GM12801 (cell line): ENCODE measurements around the gene TBL1XR1.

Experiments used
- TF ChIP-seq, protein P1 (sequence below): IDR thresholded peaks from one replicate; pipeline ENCODE4 v1.5.1; 2011; ENCODE audit warnings: control low read depth; ENCODE audit not compliant: insufficient read length; ENCODE audit errors: extremely low read depth

The TBL1XR1 gene

DNA sequence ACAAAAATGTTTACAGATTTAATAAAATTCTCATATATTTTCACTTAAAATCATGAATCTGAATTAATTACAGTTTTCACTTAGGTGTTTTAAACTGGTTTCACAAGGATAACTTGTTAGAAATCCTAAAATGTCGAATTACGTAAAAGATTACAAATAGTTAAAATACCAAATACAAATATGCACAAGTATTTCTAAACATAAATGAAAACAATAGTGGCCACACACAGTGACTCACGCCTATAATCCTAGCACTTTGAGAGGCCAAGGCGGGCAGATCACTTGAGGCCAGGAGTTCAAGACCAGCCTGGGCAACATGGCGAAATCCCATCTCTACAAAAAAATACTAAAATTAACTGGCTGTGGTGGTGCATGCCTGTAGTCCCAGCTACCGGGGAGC, 10.9 kb upstream of the TBL1XR1 start:
- TF ChIP-seq, protein P1, sequence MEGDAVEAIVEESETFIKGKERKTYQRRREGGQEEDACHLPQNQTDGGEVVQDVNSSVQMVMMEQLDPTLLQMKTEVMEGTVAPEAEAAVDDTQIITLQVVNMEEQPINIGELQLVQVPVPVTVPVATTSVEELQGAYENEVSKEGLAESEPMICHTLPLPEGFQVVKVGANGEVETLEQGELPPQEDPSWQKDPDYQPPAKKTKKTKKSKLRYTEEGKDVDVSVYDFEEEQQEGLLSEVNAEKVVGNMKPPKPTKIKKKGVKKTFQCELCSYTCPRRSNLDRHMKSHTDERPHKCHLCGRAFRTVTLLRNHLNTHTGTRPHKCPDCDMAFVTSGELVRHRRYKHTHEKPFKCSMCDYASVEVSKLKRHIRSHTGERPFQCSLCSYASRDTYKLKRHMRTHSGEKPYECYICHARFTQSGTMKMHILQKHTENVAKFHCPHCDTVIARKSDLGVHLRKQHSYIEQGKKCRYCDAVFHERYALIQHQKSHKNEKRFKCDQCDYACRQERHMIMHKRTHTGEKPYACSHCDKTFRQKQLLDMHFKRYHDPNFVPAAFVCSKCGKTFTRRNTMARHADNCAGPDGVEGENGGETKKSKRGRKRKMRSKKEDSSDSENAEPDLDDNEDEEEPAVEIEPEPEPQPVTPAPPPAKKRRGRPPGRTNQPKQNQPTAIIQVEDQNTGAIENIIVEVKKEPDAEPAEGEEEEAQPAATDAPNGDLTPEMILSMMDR, result no peak

DNA sequence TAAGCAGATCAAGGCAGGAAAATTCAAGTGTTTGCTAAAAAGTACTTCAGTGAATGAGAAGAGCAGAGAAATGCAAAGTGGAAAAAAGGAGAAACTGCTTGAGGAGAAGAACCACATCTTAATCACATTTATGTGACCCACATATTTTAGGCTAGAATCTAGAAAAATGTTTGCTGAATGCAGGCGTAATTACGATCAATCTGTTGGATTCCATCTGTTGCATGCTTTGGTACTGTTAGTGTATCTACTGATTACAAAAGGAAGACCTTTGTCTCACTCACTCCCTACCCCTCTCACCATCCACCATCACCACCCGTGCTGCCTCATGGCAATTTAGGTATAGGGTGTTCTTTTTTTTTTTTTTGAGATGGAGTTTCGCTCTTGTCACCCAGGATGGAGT, 9.7 kb upstream of the TBL1XR1 start:
- TF ChIP-seq, protein P1, result no peak

- TF ChIP-seq, protein P1, result no peak
Measured at GRCh38 chr3:177203689-177204395, 6.6 kb upstream of the TBL1XR1 start.

DNA sequence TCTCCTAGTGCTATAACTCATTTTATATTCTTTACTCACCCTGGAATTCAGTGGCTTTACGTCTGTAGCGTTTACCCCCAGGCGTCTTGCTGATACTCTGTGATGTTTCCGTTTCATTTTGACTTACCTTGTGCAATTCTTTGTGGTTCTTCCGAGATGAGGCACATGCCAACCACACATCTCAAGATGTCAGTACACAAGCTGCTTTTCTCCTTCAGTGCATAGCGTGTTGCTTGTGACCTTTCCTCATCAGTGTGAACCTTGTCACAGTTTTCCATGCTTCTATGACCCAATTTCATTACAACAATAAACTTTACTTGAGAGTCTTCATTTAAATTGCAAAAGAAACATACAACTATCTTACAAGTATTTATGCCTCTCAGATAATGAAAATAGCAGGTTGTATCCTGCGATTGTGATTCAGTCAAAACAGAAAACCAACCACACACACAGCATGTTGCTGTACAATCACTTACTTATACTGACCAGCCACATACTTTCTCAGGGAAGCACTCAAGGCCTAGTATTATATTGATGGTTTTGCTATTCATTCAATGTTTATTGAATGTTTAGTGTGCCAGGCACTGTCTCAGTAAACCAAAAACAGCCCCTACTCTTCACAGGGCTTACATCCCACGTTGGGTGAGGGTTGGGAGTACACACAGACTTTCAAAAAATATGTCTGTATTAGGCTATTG, 4.6 kb upstream of the TBL1XR1 start:
- TF ChIP-seq, protein P1, result no peak

DNA sequence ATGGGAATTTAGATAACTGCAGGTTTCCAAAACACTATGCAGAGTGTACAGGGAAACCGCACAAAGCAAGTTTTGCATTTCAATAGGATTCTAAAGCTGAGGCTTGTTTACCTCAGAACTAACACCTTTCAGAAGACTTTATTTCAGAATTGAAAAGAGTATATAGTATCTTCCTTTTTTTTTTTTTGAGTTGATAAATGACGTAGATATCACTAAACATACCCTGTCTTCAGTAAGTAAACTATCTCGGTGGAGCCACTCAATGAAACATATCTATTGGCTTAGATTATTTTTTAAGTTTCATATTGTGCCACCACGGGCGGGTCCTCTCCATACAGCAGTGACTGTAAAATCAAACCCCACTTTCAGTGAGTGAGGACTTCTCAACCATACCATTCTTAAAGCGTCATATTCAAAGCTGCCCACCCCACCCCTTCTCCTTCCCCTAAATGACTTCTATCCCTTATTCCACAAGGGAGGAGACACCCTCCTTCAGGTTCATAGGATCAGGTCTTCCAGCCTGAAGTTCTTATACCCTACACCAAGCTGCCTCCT, 2.0 kb upstream of the TBL1XR1 start:
- TF ChIP-seq, protein P1, result no peak

GRCh38 chr3:177197727-177198460, 612 bp upstream of the TBL1XR1 start:
- TF ChIP-seq, protein P1, result no peak

DNA sequence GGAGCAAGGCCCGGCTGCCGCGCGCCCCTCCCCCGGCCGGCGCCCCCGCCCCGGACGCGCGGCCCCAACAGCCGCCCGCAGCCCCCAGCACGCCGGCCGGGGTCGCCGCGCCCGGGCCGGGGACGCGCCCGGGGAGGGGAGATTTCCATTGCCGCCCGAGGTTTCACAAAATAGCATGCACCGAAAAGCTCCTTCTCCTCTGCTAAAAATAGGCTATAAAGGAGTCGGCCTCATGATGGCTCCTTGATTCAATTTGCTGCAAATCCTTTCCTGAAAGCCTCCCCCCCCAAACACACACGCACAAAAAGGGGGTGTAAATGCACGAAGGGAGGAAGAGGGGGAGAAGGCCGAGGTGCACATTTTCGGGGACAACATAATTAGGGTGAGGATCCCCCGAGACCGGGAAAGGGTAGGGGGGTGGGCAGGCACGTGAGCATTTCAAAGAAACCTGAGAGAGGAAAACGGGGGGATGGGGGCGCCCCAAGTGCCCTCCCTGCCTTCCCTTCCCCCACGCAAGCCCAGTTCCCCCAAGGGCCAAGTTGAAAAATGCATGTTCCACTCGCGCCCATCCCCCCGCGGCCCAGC, 734 bp downstream of the TBL1XR1 start:
- TF ChIP-seq, protein P1, result no peak
